WTC11 (cell line): ENCODE results near the gene ANKRD11. TPM values are rescaled to one million over a fixed set of nuclear protein-coding genes. Genes with fewer than 3 reads are reported as not detected.

Source experiments
- ATAC-seq: fragments of 200-7000 bp; cut with Tn5 transposase; 2 replicates; pipeline ENCODE4 v1.10.0; 2021; ENCODE audit warnings: mild to moderate bottlenecking, moderate library complexity
- CTCF ChIA-PET: fragments of 300-600 bp; sonication (Branson Sonifier 250); formaldehyde crosslinking; loops from one replicate; lab custom pipeline; 2021; ENCODE audit warnings: antibody characterized with exemption; lab: Charles Lee
- POLR2A ChIA-PET: fragments of 350-600 bp; sonication (Branson Sonifier 250); formaldehyde crosslinking; loops from one replicate; lab custom pipeline; 2021; ENCODE audit warnings: antibody characterized with exemption; lab: Charles Lee
- DNase-seq: peaks from one replicate; pipeline ENCODE4 v3.0.0; 2021; ENCODE audit warnings: low spot score
- H3K27ac Mint-ChIP-seq: 2 replicates; pipeline ENCODE4 v1.8.0; 2021; ENCODE audit warnings: mixed read lengths
- H3K27me3 Mint-ChIP-seq: 2 replicates; pipeline ENCODE4 v1.8.0; 2021; ENCODE audit warnings: low read depth, mild to moderate bottlenecking, moderate library complexity, mixed read lengths
- H3K36me3 Mint-ChIP-seq: 2 replicates; pipeline ENCODE4 v1.8.0; 2021; ENCODE audit warnings: mixed read lengths
- H3K4me1 Mint-ChIP-seq: 2 replicates; pipeline ENCODE4 v1.8.0; 2022; ENCODE audit warnings: mixed read lengths
- H3K4me3 Mint-ChIP-seq: 2 replicates; pipeline ENCODE4 v1.8.0; 2021; ENCODE audit warnings: mild to moderate bottlenecking, moderate library complexity, mixed read lengths
- H3K9me3 Mint-ChIP-seq: 2 replicates; pipeline ENCODE4 v1.8.0; 2021; ENCODE audit warnings: mixed read lengths
- ATF1 ChIP-seq: sonication (generic); formaldehyde crosslinking; IDR thresholded peaks from 2 replicates; pipeline ENCODE4 v1.8.1; 2023; ENCODE audit warnings: mild to moderate bottlenecking, moderate library complexity, missing genetic modification reagents
- CBFB ChIP-seq: sonication (generic); formaldehyde crosslinking; IDR thresholded peaks from 2 replicates; pipeline ENCODE4 v1.8.1; 2022; ENCODE audit warnings: mild to moderate bottlenecking, low read depth, missing genetic modification reagents
- CREB1 ChIP-seq: sonication (generic); formaldehyde crosslinking; IDR thresholded peaks from 2 replicates; pipeline ENCODE4 v1.8.0; 2023; ENCODE audit warnings: mild to moderate bottlenecking, missing genetic modification reagents
- CREM ChIP-seq: sonication (generic); formaldehyde crosslinking; IDR thresholded peaks from 2 replicates; pipeline ENCODE4 v1.8.1; 2022; ENCODE audit warnings: mild to moderate bottlenecking, missing genetic modification reagents, moderate library complexity
- ELF4 ChIP-seq: sonication (generic); formaldehyde crosslinking; IDR thresholded peaks from 2 replicates; pipeline ENCODE4 v1.8.1; 2022; ENCODE audit warnings: low read depth, mild to moderate bottlenecking, moderate library complexity, missing genetic modification reagents
- JUN ChIP-seq: sonication (generic); formaldehyde crosslinking; IDR thresholded peaks from 2 replicates; pipeline ENCODE4 v1.8.0; 2023; ENCODE audit warnings: mild to moderate bottlenecking, missing genetic modification reagents
- KAT7 ChIP-seq: sonication (generic); formaldehyde crosslinking; IDR thresholded peaks from 2 replicates; pipeline ENCODE4 v1.8.1; 2023; ENCODE audit warnings: missing genetic modification reagents, mild to moderate bottlenecking, borderline replicate concordance
- NFE2L1 ChIP-seq: sonication (generic); formaldehyde crosslinking; IDR thresholded peaks from 2 replicates; pipeline ENCODE4 v1.8.1; 2023; ENCODE audit warnings: missing genetic modification reagents
- OVOL2 ChIP-seq: fragments of 250-450 bp; sonication (Bioruptor Pico); IDR thresholded peaks from 2 replicates; pipeline ENCODE4 v1.9.0; 2021; ENCODE audit warnings: mild to moderate bottlenecking, borderline replicate concordance
- SMAD4 ChIP-seq: sonication (generic); formaldehyde crosslinking; IDR thresholded peaks from 2 replicates; pipeline ENCODE4 v1.8.0; 2022; ENCODE audit warnings: mild to moderate bottlenecking, missing genetic modification reagents
- SOX15 ChIP-seq: fragments of 250-450 bp; sonication (Bioruptor Pico); IDR thresholded peaks from 2 replicates; pipeline ENCODE4 v1.9.0; 2021; ENCODE audit warnings: mild to moderate bottlenecking
- TCF7 ChIP-seq: sonication (generic); formaldehyde crosslinking; IDR thresholded peaks from 2 replicates; pipeline ENCODE4 v1.8.0; 2022; ENCODE audit warnings: mild to moderate bottlenecking, low read depth, missing genetic modification reagents, moderate library complexity
- ZNF138 ChIP-seq: sonication (generic); formaldehyde crosslinking; conservative IDR thresholded peaks from 2 replicates; pipeline ENCODE4 v1.8.1; 2022; ENCODE audit warnings: mild to moderate bottlenecking, moderate library complexity, missing genetic modification reagents
- ZNF232 ChIP-seq: sonication (generic); formaldehyde crosslinking; IDR thresholded peaks from 2 replicates; pipeline ENCODE4 v1.8.0; 2022; ENCODE audit warnings: mild to moderate bottlenecking, missing genetic modification reagents
- total RNA-seq: library from RNA; stranded (reverse); gene quantifications from 3 replicates; pipeline ENCODE4 v1.2.3, GENCODE V29; 2021
- TF ChIP-seq, protein P1 (sequence below): sonication (generic); formaldehyde crosslinking; IDR thresholded peaks from 2 replicates; pipeline ENCODE4 v1.8.1; 2023; ENCODE audit warnings: mild to moderate bottlenecking, moderate library complexity, missing genetic modification reagents
- TF ChIP-seq, protein P2 (sequence below): fragments of 250-450 bp; sonication (Bioruptor Pico); IDR thresholded peaks from 2 replicates; pipeline ENCODE4 v2.1.2; 2022; ENCODE audit warnings: mild to moderate bottlenecking, moderate library complexity
- TF ChIP-seq, protein P3 (sequence below): sonication (generic); formaldehyde crosslinking; conservative IDR thresholded peaks from 2 replicates; pipeline ENCODE4 v1.8.1; 2022; ENCODE audit warnings: mild to moderate bottlenecking, missing genetic modification reagents
- TF ChIP-seq, protein P4 (sequence below): sonication (generic); formaldehyde crosslinking; IDR thresholded peaks from 2 replicates; pipeline ENCODE4 v1.8.1; 2022; ENCODE audit warnings: mild to moderate bottlenecking, missing genetic modification reagents, moderate library complexity, borderline replicate concordance
- TF ChIP-seq, protein P5 (sequence below): sonication (generic); formaldehyde crosslinking; IDR thresholded peaks from 2 replicates; pipeline ENCODE4 v1.8.0; 2022; ENCODE audit warnings: mild to moderate bottlenecking, missing genetic modification reagents
- TF ChIP-seq, protein P6 (sequence below): sonication (generic); formaldehyde crosslinking; IDR thresholded peaks from 2 replicates; pipeline ENCODE4 v1.8.1; 2022; ENCODE audit warnings: missing genetic modification reagents, borderline replicate concordance
- TF ChIP-seq, protein P7 (sequence below): sonication (generic); formaldehyde crosslinking; IDR thresholded peaks from 2 replicates; pipeline ENCODE4 v1.8.1; 2023; ENCODE audit warnings: mild to moderate bottlenecking, missing genetic modification reagents

ANKRD11 gene
- total RNA-seq, 1 experiment from 2014 or later = 184 TPM

DNA sequence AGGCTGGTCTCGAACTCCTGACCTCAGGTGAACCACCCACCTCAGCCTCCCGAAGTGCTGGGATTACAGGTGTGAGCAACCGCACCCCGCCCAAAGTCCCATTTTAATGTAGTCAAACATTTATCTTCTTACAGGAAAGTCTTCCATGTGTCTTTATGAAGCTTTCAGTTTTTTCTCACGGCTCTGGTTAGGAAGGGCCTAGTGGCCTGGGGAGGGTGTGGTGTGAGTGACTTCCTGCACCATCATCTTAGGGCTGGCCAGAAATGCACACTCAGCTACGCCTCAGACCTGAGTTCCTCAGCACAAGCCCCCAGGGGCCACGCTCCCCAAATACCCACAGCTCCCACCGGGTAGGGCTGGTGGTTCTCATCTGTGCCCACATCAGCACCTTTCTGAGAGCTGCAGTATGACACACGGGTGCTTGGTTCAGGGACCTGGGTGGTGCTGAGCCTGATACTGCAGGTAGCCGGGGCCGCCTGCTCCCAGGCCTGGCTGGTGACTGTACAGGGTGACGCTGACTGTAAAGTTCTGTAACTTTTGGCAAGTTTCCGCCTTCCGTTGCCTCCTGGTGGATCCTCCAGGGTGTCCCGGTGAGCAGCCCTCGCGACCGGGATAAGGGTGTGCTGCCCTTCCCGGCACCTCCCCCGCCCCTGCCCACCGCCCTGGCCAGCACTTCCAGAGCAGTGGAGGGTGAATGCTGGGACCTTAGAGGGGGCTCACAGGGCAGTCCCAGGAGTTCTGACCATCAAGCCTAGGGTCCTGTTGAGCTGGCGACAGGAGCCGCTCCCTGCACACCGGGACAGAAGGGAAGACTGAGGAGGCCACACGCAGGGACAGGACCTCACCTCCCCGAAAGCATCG lies 220.3 kb downstream of the ANKRD11 start:
- CTCF ChIA-PET = interaction anchor here (1.2 kb wide), 1 partner anchor 29 kb away, joined by 3 read pairs; no protein-coding TSS in a partner anchor
- H3K36me3 Mint-ChIP-seq = peaks cover 51% of the 10 kb centered on the region
- TF ChIP-seq KAT7 (no peak), SMAD4 (no peak), SOX15 (no peak), TCF7 (no peak), ATF1 (CRISPR knock-in tag) (no peak), CBFB (no peak), ZNF138 (CRISPR knock-in tag) (no peak)
- TF ChIP-seq, protein P1, sequence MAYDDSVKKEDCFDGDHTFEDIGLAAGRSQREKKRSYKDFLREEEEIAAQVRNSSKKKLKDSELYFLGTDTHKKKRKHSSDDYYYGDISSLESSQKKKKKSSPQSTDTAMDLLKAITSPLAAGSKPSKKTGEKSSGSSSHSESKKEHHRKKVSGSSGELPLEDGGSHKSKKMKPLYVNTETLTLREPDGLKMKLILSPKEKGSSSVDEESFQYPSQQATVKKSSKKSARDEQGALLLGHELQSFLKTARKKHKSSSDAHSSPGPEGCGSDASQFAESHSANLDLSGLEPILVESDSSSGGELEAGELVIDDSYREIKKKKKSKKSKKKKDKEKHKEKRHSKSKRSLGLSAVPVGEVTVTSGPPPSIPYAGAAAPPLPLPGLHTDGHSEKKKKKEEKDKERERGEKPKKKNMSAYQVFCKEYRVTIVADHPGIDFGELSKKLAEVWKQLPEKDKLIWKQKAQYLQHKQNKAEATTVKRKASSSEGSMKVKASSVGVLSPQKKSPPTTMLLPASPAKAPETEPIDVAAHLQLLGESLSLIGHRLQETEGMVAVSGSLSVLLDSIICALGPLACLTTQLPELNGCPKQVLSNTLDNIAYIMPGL (CRISPR knock-in tag) = no peak
- TF ChIP-seq, protein P2, sequence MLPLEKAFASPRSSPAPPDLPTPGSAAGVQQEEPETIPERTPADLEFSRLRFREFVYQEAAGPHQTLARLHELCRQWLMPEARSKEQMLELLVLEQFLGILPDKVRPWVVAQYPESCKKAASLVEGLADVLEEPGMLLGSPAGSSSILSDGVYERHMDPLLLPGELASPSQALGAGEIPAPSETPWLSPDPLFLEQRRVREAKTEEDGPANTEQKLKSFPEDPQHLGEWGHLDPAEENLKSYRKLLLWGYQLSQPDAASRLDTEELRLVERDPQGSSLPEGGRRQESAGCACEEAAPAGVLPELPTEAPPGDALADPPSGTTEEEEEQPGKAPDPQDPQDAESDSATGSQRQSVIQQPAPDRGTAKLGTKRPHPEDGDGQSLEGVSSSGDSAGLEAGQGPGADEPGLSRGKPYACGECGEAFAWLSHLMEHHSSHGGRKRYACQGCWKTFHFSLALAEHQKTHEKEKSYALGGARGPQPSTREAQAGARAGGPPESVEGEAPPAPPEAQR (CRISPR knock-in tag) = no peak
- TF ChIP-seq, protein P3, sequence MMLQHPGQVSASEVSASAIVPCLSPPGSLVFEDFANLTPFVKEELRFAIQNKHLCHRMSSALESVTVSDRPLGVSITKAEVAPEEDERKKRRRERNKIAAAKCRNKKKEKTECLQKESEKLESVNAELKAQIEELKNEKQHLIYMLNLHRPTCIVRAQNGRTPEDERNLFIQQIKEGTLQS (CRISPR knock-in tag) = no peak
- TF ChIP-seq, protein P4, sequence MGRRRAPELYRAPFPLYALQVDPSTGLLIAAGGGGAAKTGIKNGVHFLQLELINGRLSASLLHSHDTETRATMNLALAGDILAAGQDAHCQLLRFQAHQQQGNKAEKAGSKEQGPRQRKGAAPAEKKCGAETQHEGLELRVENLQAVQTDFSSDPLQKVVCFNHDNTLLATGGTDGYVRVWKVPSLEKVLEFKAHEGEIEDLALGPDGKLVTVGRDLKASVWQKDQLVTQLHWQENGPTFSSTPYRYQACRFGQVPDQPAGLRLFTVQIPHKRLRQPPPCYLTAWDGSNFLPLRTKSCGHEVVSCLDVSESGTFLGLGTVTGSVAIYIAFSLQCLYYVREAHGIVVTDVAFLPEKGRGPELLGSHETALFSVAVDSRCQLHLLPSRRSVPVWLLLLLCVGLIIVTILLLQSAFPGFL (CRISPR knock-in tag) = no peak
- TF ChIP-seq, all 79 proteins: peak for 0
- Mint-ChIP-seq H3K4me3 (no peak overlapping the region), H3K27me3 (no peaks in the 10 kb centered on the region), H3K9me3 (no peaks in the 10 kb centered on the region), H3K4me1 (no peaks in the 10 kb centered on the region), H3K27ac (no peak overlapping the region)
- no peak for DNase-seq
- peak; percentile 19; the same call in 1 of the 2 replicates for ATAC-seq
- POLR2A ChIA-PET = interaction anchor here (0.6 to 0.9 kb wide), 2 partner anchors 23 to 418 kb away, joined by 4 to 11 read pairs; no protein-coding TSS in a partner anchor

DNA sequence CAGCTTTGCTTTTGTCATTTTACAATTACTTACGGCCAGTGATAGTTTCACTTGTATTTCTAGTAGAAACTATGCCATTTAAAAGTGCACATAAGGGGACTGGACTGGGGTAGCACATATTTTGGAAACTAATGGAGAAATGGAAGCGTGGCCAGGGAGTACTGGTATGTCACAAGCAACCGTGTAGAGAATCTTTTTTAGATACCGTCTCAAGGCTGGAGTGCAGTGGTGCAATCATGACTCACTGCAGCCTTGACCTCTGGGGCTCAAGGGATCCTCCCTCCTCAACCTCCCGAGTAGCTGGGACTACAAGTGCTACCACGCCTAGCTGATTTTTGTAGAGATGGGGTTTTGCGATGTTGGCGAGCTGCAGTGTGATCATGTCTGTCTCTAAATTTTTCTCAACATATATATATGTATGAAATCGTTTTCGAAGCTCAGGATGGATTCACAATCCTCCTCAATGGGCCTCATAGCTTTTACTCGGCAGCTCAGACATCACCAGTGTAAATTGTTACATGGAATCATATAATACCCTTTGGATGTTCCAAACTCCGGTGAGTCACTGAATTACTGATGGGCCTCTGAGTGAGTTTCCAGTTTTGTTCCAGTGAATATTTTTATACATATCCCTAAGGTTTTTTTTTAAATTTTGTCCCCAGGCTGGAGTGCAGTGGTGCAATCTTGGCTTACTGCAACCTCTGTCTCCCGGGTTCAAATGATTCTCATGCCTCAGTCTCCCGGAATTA lies 221.2 kb downstream of the ANKRD11 start:
- CTCF ChIA-PET = no interaction called here
- no peaks in the 10 kb centered on the region for H3K27me3 Mint-ChIP-seq
- DNase-seq (no peak), ATAC-seq (no peak)
- peaks cover 50% of the 10 kb centered on the region for H3K36me3 Mint-ChIP-seq
- H3K9me3 Mint-ChIP-seq = no peaks in the 10 kb centered on the region
- H3K4me3 Mint-ChIP-seq = no peak overlapping the region
- no peaks in the 10 kb centered on the region for H3K4me1 Mint-ChIP-seq
- no peak overlapping the region for H3K27ac Mint-ChIP-seq
- POLR2A ChIA-PET = interaction anchor here (0.6 to 0.9 kb wide), 2 partner anchors 24 to 419 kb away, joined by 4 to 11 read pairs; no protein-coding TSS in a partner anchor
- TF ChIP-seq CREM = no peak
- no peak for TF ChIP-seq NFE2L1 (CRISPR knock-in tag)
- no peak for TF ChIP-seq JUN (CRISPR knock-in tag)
- TF ChIP-seq, protein P5, sequence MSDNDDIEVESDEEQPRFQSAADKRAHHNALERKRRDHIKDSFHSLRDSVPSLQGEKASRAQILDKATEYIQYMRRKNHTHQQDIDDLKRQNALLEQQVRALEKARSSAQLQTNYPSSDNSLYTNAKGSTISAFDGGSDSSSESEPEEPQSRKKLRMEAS (CRISPR knock-in tag) = no peak
- TF ChIP-seq, protein P1 (CRISPR knock-in tag) = no peak
- TF ChIP-seq ATF1 (CRISPR knock-in tag) = no peak
- TF ChIP-seq, protein P6, sequence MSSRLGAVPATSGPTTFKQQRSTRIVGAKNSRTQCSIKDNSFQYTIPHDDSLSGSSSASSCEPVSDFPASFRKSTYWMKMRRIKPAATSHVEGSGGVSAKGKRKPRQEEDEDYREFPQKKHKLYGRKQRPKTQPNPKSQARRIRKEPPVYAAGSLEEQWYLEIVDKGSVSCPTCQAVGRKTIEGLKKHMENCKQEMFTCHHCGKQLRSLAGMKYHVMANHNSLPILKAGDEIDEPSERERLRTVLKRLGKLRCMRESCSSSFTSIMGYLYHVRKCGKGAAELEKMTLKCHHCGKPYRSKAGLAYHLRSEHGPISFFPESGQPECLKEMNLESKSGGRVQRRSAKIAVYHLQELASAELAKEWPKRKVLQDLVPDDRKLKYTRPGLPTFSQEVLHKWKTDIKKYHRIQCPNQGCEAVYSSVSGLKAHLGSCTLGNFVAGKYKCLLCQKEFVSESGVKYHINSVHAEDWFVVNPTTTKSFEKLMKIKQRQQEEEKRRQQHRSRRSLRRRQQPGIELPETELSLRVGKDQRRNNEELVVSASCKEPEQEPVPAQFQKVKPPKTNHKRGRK (CRISPR knock-in tag) = no peak
- no peak for TF ChIP-seq CREB1
- no peak for TF ChIP-seq OVOL2 (CRISPR knock-in tag)
- TF ChIP-seq ZNF232 (CRISPR knock-in tag) = no peak
- no peak for TF ChIP-seq ELF4 (CRISPR knock-in tag)
- TF ChIP-seq, protein P7, sequence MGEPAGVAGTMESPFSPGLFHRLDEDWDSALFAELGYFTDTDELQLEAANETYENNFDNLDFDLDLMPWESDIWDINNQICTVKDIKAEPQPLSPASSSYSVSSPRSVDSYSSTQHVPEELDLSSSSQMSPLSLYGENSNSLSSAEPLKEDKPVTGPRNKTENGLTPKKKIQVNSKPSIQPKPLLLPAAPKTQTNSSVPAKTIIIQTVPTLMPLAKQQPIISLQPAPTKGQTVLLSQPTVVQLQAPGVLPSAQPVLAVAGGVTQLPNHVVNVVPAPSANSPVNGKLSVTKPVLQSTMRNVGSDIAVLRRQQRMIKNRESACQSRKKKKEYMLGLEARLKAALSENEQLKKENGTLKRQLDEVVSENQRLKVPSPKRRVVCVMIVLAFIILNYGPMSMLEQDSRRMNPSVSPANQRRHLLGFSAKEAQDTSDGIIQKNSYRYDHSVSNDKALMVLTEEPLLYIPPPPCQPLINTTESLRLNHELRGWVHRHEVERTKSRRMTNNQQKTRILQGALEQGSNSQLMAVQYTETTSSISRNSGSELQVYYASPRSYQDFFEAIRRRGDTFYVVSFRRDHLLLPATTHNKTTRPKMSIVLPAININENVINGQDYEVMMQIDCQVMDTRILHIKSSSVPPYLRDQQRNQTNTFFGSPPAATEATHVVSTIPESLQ = no peak
